ENCODE measurements around the gene PCCB.
"Not testable (repeated sequence)": the region's sequence is repeated elsewhere in the genome, so short reads cannot be mapped to it uniquely, and the experiment has no call there.

PCCB gene

GRCh38 chr3:136263251-136263650 is 13.1 kb downstream of the PCCB start:
- DNase-seq: no peak

GRCh38 chr3:136266468-136267125 is 16.5 kb downstream of the PCCB start:
- not testable (repeated sequence) for DNase-seq

- no peak for DNase-seq
Measured at GRCh38 chr3:136267235-136267634, 17.1 kb downstream of the PCCB start.

- no peak for DNase-seq
Measured at GRCh38 chr3:136270179-136270578, 20.0 kb downstream of the PCCB start.

- not testable (repeated sequence) for DNase-seq
Measured at GRCh38 chr3:136271626-136272025, 21.5 kb downstream of the PCCB start.

GRCh38 chr3:136276049-136276755 is 26.1 kb downstream of the PCCB start:
- no peak for DNase-seq

GRCh38 chr3:136277115-136277514 is 27.0 kb downstream of the PCCB start:
- DNase-seq: no peak

- no peak for DNase-seq
Measured at GRCh38 chr3:136277634-136278033, 27.5 kb downstream of the PCCB start.

GRCh38 chr3:136279092-136279491 is 29.0 kb downstream of the PCCB start:
- no peak for DNase-seq

- no peak for DNase-seq
Measured at GRCh38 chr3:136280961-136281360, 30.8 kb downstream of the PCCB start.

- DNase-seq: no peak
Measured at GRCh38 chr3:136281966-136282520, 31.9 kb downstream of the PCCB start.

GRCh38 chr3:136283627-136284026 is 33.5 kb downstream of the PCCB start:
- no peak for DNase-seq

GRCh38 chr3:136291302-136291701 is 41.2 kb downstream of the PCCB start:
- DNase-seq: no peak

- no peak for DNase-seq
Measured at GRCh38 chr3:136292500-136292899, 42.4 kb downstream of the PCCB start.

- no peak for DNase-seq
Measured at GRCh38 chr3:136293279-136293678, 43.1 kb downstream of the PCCB start.

- no peak for DNase-seq
Measured at GRCh38 chr3:136294176-136294575, 44.0 kb downstream of the PCCB start.

GRCh38 chr3:136296960-136297359 is 46.8 kb downstream of the PCCB start:
- no peak for DNase-seq

- no peak for DNase-seq
Measured at GRCh38 chr3:136297826-136298225, 47.7 kb downstream of the PCCB start.

GRCh38 chr3:136300444-136300843 is 50.3 kb downstream of the PCCB start:
- no peak for DNase-seq

GRCh38 chr3:136305879-136306278 is 55.7 kb downstream of the PCCB start:
- DNase-seq: no peak

GRCh38 chr3:136311261-136311660 is 61.1 kb downstream of the PCCB start:
- DNase-seq: no peak

GRCh38 chr3:136311968-136312367 is 61.8 kb downstream of the PCCB start:
- no peak for DNase-seq

GRCh38 chr3:136326316-136326715 is 76.2 kb downstream of the PCCB start:
- no peak for DNase-seq

GRCh38 chr3:136327671-136328070 is 77.5 kb downstream of the PCCB start:
- DNase-seq: no peak
